OCI-LY1 (cell line): Measurements from ENCODE around the gene KSR1.
"Not testable (repeated sequence)": the region's sequence is repeated elsewhere in the genome, so short reads cannot be mapped to it uniquely, and the experiment has no call there.

Experiments used
- H2AFZ ChIP-seq: fragments of 200-600 bp; sonication (generic), shearing (Covaris generic); 2 replicates; pipeline ENCODE4 v1.6.0; 2014; ENCODE audit warnings: antibody characterized with exemption, mild to moderate bottlenecking, low read length
- H3F3A ChIP-seq: fragments of 200-600 bp; sonication (generic), shearing (Covaris generic); 2 replicates; pipeline ENCODE4 v1.6.0; 2014; ENCODE audit warnings: mild to moderate bottlenecking, antibody characterized with exemption, low read length, moderate library complexity; ENCODE audit not compliant: insufficient read depth
- H3K27ac ChIP-seq: fragments of 200-600 bp; sonication (generic); 2 replicates; pipeline ENCODE4 v1.5.1; 2014; ENCODE audit warnings: low read length, mixed run types, mild to moderate bottlenecking, low read depth; ENCODE audit not compliant: poor library complexity, severe bottlenecking
- H3K27me3 ChIP-seq: fragments of 200-600 bp; sonication (generic); 2 replicates; pipeline ENCODE4 v1.6.0; 2014; ENCODE audit warnings: antibody characterized with exemption, mild to moderate bottlenecking, low read length, moderate library complexity; ENCODE audit not compliant: insufficient read depth
- H3K36me3 ChIP-seq: fragments of 200-600 bp; sonication (generic); 2 replicates; pipeline ENCODE4 v1.6.1; 2014; ENCODE audit warnings: mild to moderate bottlenecking, antibody characterized with exemption, low read length, moderate library complexity, mixed read lengths; ENCODE audit not compliant: insufficient read depth
- H3K4me1 ChIP-seq: fragments of 200-600 bp; sonication (generic); 2 replicates; pipeline ENCODE4 v1.5.1; 2014; ENCODE audit warnings: mild to moderate bottlenecking, low read length, moderate library complexity; ENCODE audit not compliant: insufficient read depth, severe bottlenecking
- H3K4me2 ChIP-seq: fragments of 200-600 bp; sonication (generic), shearing (Covaris generic); 2 replicates; pipeline ENCODE4 v1.6.1; 2014; ENCODE audit warnings: low read length
- H3K4me3 ChIP-seq: fragments of 200-600 bp; sonication (generic); 2 replicates; pipeline ENCODE4 v1.5.1; 2014; ENCODE audit warnings: low read length, low read depth, mild to moderate bottlenecking, mixed read lengths; ENCODE audit not compliant: poor library complexity, severe bottlenecking
- H3K79me2 ChIP-seq: fragments of 200-600 bp; shearing (Covaris generic); 2 replicates; pipeline ENCODE4 v1.6.1; 2016; ENCODE audit warnings: mixed run types, low read length, mixed read lengths; ENCODE audit not compliant: insufficient read depth
- H3K9ac ChIP-seq: fragments of 200-600 bp; sonication (generic), shearing (Covaris generic); 2 replicates; pipeline ENCODE4 v1.6.1; 2014; ENCODE audit warnings: mild to moderate bottlenecking, low read length, mixed read lengths
- H3K9me2 ChIP-seq: fragments of 200-600 bp; sonication (generic), shearing (Covaris generic); 2 replicates; pipeline ENCODE4 v1.6.1; 2014; ENCODE audit warnings: low read depth, mild to moderate bottlenecking, low read length, mixed read lengths
- H3K9me3 ChIP-seq: fragments of 200-600 bp; shearing (Covaris generic); 2 replicates; pipeline ENCODE4 v1.6.1; 2014; ENCODE audit warnings: low read length, mixed read lengths
- H4K20me1 ChIP-seq: fragments of 200-600 bp; sonication (generic), shearing (Covaris generic); 2 replicates; pipeline ENCODE4 v1.6.0; 2016; ENCODE audit warnings: mild to moderate bottlenecking, low read length; ENCODE audit not compliant: insufficient read depth
- EZH2 ChIP-seq: fragments of 200-600 bp; sonication (generic), shearing (Covaris generic); IDR thresholded peaks from 2 replicates; pipeline ENCODE4 v1.8.0; 2017; ENCODE audit warnings: borderline replicate concordance, mixed run types, mild to moderate bottlenecking, antibody characterized with exemption, low read length, moderate library complexity, mixed read lengths
- TF ChIP-seq, protein P1 (sequence below): fragments of 200-600 bp; sonication (generic), shearing (Covaris generic); IDR thresholded peaks from 2 replicates; pipeline ENCODE4 v1.5.1; 2017; ENCODE audit warnings: mild to moderate bottlenecking, antibody characterized with exemption, low read length, moderate library complexity, mixed read lengths

Gene KSR1

GRCh38 chr17:27421111-27421510 is 35.1 kb upstream of the KSR1 start:
- Histone ChIP-seq H3K27ac (no peak overlapping the region), H3K79me2 (no peaks in the 10 kb centered on the region), H3K27me3 (no peaks in the 10 kb centered on the region), H3K36me3 (no peaks in the 10 kb centered on the region), H3K9me3 (no peaks in the 10 kb centered on the region), H3K9me2 (no peaks in the 10 kb centered on the region), H3K4me1 (no peaks in the 10 kb centered on the region), H3K9ac (no peak overlapping the region), H3K4me3 (no peak overlapping the region), H3K4me2 (no peak overlapping the region), H4K20me1 (no peaks in the 10 kb centered on the region), H3F3A (no peaks in the 10 kb centered on the region), H2AFZ (no peak overlapping the region)
- TF ChIP-seq, protein P1, sequence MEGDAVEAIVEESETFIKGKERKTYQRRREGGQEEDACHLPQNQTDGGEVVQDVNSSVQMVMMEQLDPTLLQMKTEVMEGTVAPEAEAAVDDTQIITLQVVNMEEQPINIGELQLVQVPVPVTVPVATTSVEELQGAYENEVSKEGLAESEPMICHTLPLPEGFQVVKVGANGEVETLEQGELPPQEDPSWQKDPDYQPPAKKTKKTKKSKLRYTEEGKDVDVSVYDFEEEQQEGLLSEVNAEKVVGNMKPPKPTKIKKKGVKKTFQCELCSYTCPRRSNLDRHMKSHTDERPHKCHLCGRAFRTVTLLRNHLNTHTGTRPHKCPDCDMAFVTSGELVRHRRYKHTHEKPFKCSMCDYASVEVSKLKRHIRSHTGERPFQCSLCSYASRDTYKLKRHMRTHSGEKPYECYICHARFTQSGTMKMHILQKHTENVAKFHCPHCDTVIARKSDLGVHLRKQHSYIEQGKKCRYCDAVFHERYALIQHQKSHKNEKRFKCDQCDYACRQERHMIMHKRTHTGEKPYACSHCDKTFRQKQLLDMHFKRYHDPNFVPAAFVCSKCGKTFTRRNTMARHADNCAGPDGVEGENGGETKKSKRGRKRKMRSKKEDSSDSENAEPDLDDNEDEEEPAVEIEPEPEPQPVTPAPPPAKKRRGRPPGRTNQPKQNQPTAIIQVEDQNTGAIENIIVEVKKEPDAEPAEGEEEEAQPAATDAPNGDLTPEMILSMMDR: no peak
- no peak for TF ChIP-seq EZH2

DNA sequence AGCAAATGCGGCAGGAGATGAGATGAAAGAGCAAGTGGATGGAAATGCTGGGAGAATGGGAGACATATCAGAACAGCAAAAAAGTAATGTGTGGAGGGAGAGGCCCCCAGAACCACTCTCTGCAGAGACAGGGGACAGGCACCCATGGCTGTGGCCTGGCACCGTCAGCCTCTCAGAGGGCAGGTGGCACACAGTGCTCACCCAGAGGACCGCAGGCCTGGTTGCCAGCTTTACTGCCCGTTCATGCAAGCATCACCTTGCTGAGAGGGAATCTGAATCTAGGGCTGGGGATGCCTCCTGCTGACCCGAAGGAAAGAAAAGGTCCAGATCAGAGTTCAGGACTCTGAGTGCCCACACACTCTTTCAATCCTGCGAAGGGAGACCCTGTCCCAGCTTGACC is 34.6 kb upstream of the KSR1 start:
- H3K27me3 ChIP-seq, H3K4me3 ChIP-seq, H3K4me2 ChIP-seq, H3K4me1 ChIP-seq, H3K79me2 ChIP-seq, H3K9ac ChIP-seq, H2AFZ ChIP-seq, H3F3A ChIP-seq, H3K36me3 ChIP-seq, H3K9me3 ChIP-seq, H3K9me2 ChIP-seq, H4K20me1 ChIP-seq, H3K27ac ChIP-seq: not testable (repeated sequence)

DNA sequence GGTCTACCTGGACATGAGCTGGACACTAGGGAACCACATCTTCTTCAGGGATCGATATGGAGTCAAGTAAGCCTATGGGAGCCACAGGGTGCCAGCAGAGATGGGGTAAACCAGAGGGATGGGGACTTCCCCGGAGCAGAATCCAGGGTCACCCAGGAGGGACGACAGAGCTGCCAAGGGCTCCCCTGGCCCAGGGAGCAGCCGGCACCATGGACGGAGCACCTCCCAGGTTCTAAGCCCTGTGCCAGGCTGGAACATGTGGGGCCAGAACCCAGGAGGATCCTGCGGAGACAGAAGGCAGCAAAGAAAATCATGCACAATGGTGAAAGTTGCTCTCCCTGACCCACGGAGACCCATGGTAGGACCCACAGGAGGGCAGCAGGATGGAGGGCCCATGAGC is 33.6 kb upstream of the KSR1 start:
- Histone ChIP-seq H3F3A (no peaks in the 10 kb centered on the region), H3K9me3 (no peaks in the 10 kb centered on the region), H4K20me1 (no peaks in the 10 kb centered on the region), H3K4me3 (no peak overlapping the region), H3K36me3 (no peaks in the 10 kb centered on the region), H3K4me2 (no peak overlapping the region), H3K27me3 (no peaks in the 10 kb centered on the region), H3K27ac (no peak overlapping the region), H3K9ac (no peak overlapping the region), H2AFZ (no peak overlapping the region), H3K4me1 (no peaks in the 10 kb centered on the region), H3K9me2 (no peaks in the 10 kb centered on the region), H3K79me2 (no peaks in the 10 kb centered on the region)
- TF ChIP-seq, protein P1: no peak
- no peak for TF ChIP-seq EZH2

GRCh38 chr17:27423651-27424050 is 32.6 kb upstream of the KSR1 start:
- Histone ChIP-seq H3K4me1 (no peaks in the 10 kb centered on the region), H3K36me3 (no peaks in the 10 kb centered on the region), H4K20me1 (no peaks in the 10 kb centered on the region), H3K9me3 (no peaks in the 10 kb centered on the region), H3F3A (no peaks in the 10 kb centered on the region), H3K27me3 (no peaks in the 10 kb centered on the region), H3K9ac (no peak overlapping the region), H3K4me3 (no peak overlapping the region), H2AFZ (no peak overlapping the region), H3K9me2 (no peaks in the 10 kb centered on the region), H3K79me2 (no peaks in the 10 kb centered on the region), H3K27ac (no peak overlapping the region), H3K4me2 (no peak overlapping the region)
- TF ChIP-seq, protein P1: no peak
